GM10266 (cell line): Measurements from ENCODE around the gene TSC22D2.

Experiments
- DNase-seq: peaks from one replicate; pipeline ENCODE4 v3.0.0; 2012; ENCODE audit errors: extremely low spot score
- TF ChIP-seq, protein P1 (sequence below): IDR thresholded peaks from 2 replicates; pipeline ENCODE4 v1.5.1; 2012; ENCODE audit warnings: mild to moderate bottlenecking, low read depth; ENCODE audit not compliant: control insufficient read depth, insufficient read depth; ENCODE audit errors: missing control alignments

The TSC22D2 gene

DNA sequence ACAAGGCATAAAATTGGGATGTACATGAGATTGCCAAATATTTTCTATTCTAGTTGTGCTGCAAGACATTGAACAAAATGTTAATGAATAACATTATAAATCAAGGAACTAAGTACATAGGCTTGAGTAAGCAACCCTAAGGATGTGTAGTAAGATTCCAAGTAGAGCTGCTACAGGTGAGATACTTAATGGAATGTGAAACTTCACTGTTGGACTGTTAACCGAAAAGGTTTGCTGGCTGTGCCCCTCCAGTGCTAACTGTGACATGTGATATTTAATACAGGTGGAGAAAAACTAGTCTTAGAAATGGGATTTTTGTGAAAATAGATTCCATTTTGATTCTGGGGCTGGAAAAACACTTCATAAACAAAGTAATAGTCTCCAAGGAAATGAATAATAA, 52.4 kb downstream of the TSC22D2 start:
- TF ChIP-seq, protein P1, sequence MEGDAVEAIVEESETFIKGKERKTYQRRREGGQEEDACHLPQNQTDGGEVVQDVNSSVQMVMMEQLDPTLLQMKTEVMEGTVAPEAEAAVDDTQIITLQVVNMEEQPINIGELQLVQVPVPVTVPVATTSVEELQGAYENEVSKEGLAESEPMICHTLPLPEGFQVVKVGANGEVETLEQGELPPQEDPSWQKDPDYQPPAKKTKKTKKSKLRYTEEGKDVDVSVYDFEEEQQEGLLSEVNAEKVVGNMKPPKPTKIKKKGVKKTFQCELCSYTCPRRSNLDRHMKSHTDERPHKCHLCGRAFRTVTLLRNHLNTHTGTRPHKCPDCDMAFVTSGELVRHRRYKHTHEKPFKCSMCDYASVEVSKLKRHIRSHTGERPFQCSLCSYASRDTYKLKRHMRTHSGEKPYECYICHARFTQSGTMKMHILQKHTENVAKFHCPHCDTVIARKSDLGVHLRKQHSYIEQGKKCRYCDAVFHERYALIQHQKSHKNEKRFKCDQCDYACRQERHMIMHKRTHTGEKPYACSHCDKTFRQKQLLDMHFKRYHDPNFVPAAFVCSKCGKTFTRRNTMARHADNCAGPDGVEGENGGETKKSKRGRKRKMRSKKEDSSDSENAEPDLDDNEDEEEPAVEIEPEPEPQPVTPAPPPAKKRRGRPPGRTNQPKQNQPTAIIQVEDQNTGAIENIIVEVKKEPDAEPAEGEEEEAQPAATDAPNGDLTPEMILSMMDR, result no peak
- no peak for DNase-seq

- no peak for DNase-seq
- TF ChIP-seq, protein P1, result no peak
Measured at GRCh38 chr3:150461399-150461798, 53.3 kb downstream of the TSC22D2 start.

GRCh38 chr3:150462108-150462507, 54.0 kb downstream of the TSC22D2 start:
- TF ChIP-seq, protein P1, result no peak

GRCh38 chr3:150464684-150465083, 56.6 kb downstream of the TSC22D2 start:
- TF ChIP-seq, protein P1, result no peak

More at GRCh38 chr3:150462108-150462507, 54.0 kb downstream of the TSC22D2 start:
- no peak for DNase-seq

DNA sequence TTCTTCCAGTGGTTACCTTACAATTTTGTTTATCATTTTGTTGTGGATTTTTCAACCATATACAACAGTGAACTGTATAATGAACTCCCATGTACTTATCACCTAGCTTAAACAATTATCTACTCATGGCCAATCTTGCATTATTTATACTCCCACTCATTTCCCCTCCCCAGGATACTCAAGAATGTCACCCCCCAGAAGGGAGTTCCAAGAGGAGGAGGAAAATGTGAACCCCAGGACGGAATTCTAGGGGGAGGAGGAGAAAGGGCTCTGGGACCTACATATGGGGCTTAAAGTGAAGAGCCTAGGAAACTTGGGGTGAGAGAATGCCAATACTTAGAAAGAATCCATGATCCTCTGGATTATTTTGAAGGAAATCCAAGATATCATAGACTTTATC, 59.3 kb downstream of the TSC22D2 start:
- no peak for DNase-seq
- TF ChIP-seq, protein P1, result no peak

More at GRCh38 chr3:150464684-150465083, 56.6 kb downstream of the TSC22D2 start:
- DNase-seq, result no peak

DNA sequence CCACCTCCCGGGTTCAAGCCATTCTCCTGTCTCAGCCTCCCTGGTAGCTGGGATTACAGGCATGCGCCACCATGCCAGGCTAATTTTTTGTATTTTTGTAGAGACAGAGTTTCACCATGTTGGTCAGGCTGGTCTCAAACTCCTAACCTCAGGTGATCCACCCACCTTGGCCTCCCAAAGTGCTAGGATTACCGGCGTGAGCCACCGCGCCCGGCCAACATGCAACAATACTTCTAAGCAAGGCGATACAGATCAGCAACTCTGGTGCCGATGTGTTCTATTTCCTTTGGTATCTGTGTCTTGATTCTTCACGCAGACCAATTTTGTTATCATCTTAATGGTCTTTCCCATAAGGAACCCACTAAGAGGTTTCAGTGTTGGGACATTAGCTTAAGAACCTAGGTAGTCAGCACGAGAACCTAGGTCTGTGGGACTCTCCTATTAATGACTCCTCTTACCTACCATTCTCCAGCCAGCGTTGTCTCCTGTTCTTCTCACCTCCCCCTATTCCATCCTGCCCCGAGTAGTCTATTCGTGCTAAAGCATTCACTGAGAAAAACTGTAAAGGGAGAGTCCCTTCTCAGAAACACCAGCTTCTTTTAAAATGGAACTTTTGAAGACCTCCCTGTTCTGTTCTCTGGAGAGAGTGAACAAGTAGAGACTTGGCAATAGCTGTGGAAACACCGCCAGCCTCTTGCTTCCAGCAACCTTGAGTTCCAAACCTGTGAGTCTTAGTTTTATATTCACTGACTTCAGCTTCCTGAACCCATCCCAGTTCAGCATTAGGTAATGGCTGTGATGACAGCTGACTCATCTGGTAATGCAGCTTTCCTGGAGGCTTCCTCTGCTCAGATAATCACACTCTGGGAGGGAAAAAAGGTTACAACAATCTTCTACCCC, 61.2 kb downstream of the TSC22D2 start:
- TF ChIP-seq, protein P1, result no peak
- DNase-seq, result no peak

DNA sequence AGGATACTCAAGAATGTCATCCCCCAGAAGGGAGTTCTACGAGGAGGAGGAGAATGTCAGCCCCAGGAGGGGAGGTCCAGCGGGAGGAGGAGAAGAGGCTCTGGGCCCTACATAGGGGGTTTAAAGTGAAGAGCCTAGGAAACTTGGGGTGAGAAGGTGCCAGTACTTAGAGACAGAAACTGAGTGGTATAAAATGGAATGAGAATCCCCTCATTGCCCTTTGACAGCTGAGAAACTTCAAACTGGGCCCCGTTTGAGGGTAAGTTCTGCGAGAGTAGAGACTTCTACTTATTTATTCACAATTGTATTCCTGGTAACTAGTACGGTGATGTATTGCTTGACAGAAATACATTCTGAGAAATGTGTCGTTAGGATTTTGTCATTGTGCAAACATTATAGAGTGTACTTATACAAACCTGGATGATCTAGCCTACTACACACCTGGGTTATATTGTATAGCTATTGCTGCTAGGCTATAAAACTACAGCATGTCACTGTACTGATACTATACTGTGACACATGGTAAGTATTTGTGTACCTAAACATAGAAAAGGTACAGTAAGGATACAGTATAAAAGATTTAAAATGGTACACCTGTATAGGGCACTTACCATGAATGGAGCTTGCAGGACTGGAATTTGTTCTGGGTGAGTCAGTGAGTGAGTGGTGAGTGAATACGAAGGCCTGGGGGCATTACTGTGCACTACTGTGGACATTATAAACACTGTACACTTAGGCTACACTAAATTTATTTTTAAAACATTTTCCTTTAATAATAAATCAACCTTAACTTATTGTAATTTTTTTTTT, 62.0 kb downstream of the TSC22D2 start:
- no peak for DNase-seq
- TF ChIP-seq, protein P1, result no peak
